Activated naive CD4-positive, alpha-beta T cell treated with anti-CD3 and anti-CD28 coated beads, Interleukin-2, amount 50 U/mL, for 72 hours (primary cell): ENCODE results near the gene FAM110D. TPM values are rescaled to one million over a fixed set of nuclear protein-coding genes. Genes with fewer than 3 reads are reported as not detected.
A peak's percentile ranks its signal among the peaks of the same experiment; 100 is the strongest.

Experiments used
- ATAC-seq, 2 donors: fragments of 150-1000 bp; cut with Tn5 transposase; 2 replicates each; pipeline ENCODE4 v1.10.0; 2021; ENCODE audit warnings: mild to moderate bottlenecking in 2 of 2, moderate library complexity in 2 of 2
- DNase-seq, 2 donors: peaks; one replicate each; pipeline ENCODE4 v3.0.0; 2021 to 2022; ENCODE audit warnings: low spot score in 2 of 2
- H3K27ac Mint-ChIP-seq, 2 donors: one replicate each; pipeline ENCODE4 v1.8.0; 2022; ENCODE audit warnings: mild to moderate bottlenecking in 2 of 2, mixed read lengths in 2 of 2
- H3K36me3 Mint-ChIP-seq, 2 donors: one replicate each; pipeline ENCODE4 v1.8.0; 2022; ENCODE audit warnings: mixed read lengths in 2 of 2
- H3K9me3 Mint-ChIP-seq, 2 donors: one replicate each; pipeline ENCODE4 v1.8.0; 2022; ENCODE audit warnings: mixed read lengths in 2 of 2
- total RNA-seq, 2 donors: library from RNA; stranded (reverse); gene quantifications; one replicate each; pipeline ENCODE4 v1.2.3, GENCODE V29; 2022

FAM110D gene
- total RNA-seq, 2 donors from 2014 or later = not detected

DNA sequence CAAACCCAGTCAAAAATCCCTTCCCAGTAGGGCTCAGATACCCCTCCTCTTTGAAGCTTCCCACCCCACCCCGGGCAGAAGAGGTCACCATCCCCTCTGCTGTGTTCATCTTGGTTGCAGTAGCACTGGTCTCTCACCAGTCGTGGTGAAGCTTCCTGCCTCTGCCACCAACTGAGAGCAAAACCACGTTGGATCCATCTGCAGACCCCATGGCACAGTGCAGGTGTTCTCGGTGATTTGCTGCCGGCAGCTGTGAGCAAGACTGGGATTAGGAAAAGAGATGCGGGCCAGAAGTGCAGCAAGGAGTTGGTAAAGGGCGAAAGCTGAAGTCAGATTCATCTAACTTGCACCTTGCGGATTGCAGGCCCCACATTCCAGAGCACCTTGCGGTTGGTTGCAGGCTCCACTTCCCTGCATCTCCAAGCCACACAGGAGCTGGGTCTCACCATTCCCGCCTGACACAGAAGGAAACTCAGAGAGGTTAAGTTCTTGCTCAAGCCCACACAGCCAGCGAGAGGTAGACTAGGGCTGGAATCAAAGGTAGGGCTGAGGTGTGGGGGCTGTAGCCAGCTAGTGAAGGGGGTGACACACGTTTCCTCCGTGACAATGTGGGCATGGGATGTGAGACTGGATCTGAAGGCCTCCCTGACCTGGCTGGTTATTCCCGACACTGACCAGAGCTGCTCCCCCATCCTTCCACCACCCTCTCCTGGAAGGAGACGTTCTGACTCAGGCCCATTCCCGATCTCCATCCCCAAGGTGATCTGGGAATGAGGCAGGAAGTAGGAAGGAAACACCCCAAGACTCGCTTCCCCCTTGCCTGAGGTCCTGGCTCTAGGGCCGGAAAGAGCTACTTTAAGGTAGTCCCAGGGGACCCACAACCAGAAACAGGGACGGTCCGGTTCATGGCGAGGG, 3.3 kb upstream of the FAM110D start:
- Mint-ChIP-seq H3K27ac (no peak overlapping the region), H3K36me3 (no peaks in the 10 kb centered on the region), H3K9me3 (no peaks in the 10 kb centered on the region)
- DNase-seq (no peak), ATAC-seq (no peak)

DNA sequence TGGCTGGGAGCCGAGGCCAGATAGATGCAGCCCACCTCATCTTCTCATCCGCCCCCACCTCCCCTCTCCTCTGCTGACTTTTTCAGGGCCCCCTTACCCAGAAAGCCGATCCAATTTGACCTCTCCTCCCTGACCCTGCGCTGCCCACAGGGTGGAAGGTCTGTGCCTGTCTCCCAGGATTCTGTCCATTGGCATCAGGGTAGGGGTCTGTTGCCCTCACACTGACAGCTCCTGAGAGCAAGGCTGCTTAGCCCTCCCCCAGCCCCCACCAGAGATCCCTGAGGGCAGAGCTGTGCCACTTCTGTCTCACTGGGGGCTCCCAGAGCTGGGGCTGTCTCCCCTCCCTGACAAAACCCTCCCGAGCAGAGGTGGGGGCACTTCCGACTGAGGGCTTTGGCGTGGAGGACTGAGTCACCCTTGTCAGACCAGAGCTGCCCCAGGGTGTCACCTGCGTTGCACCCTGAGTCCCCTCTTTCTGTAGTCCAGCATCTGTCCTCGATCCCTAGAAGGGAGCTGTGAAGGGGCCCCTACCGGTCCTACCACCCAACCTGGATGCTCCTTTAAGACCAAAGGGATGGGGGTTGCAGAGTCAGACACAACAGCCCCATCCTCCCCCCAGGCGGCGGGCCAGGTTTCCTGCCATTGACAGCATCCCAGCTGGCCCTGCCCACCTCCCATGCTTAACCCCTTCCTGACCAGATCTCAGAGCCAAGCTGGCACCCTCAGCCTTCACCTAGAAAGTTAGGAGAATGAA, 2.4 kb upstream of the FAM110D start:
- H3K36me3 Mint-ChIP-seq = no peaks in the 10 kb centered on the region
- no peaks in the 10 kb centered on the region for H3K9me3 Mint-ChIP-seq
- H3K27ac Mint-ChIP-seq = no peak overlapping the region
- ATAC-seq (no peak), DNase-seq (no peak)

GRCh38 chr1:26158271-26158907, 490 bp upstream of the FAM110D start:
- DNase-seq (no peak), ATAC-seq (no peak)
- H3K36me3 Mint-ChIP-seq = no peaks in the 10 kb centered on the region
- no peak overlapping the region for H3K27ac Mint-ChIP-seq
- no peaks in the 10 kb centered on the region for H3K9me3 Mint-ChIP-seq

- H3K27ac Mint-ChIP-seq = no peak overlapping the region
- no peaks in the 10 kb centered on the region for H3K36me3 Mint-ChIP-seq
- H3K9me3 Mint-ChIP-seq = no peaks in the 10 kb centered on the region
- ATAC-seq (no peak), DNase-seq (no peak)
These were observed 812 bp downstream of the FAM110D start for GRCh38 chr1:26159743-26160039.

DNA sequence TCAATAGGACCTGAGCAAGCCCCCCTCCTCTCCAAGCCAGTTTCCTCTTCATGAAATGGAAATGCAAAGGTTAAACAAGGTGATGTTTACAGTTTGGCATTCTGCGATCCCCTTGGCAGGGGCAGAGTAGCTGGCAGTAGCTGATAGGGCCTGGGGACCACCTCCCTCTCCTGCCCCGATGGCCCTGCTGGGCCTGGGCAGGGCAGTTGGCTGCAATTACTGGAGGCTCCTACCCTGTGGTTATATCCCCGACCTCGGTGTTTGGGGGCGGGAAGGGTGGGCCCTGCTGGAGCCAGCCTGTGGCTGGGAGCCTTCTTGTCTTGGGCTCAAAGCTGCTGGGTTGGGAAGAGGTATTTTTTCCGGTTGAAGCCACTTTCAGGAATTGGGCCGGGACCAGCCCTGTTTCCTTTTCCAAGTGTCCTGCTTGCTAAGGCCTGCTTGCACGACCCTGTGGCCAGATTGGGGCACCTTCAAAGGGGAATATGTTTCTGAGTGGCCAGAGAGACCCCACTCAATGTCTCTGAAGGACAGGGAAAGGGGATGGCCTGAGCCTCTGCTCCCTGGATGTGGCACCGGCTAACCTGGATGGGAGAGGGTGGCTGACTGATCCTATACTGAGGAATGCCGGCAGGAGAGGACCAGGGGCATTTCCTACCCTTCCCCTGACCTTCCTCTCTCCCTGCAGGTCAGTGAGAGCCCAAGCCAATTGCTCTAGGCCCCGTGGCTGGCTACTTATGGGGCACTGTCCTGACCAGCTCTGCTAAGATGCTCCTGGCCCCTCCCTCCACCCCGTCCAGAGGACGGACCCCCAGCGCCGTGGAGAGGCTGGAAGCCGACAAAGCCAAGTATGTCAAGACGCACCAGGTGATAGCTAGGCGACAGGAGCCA, 1.9 kb downstream of the FAM110D start:
- DNase-seq = no peak
- Mint-ChIP-seq H3K27ac (no peak overlapping the region), H3K36me3 (no peaks in the 10 kb centered on the region), H3K9me3 (no peaks in the 10 kb centered on the region)
- ATAC-seq = no peak

DNA sequence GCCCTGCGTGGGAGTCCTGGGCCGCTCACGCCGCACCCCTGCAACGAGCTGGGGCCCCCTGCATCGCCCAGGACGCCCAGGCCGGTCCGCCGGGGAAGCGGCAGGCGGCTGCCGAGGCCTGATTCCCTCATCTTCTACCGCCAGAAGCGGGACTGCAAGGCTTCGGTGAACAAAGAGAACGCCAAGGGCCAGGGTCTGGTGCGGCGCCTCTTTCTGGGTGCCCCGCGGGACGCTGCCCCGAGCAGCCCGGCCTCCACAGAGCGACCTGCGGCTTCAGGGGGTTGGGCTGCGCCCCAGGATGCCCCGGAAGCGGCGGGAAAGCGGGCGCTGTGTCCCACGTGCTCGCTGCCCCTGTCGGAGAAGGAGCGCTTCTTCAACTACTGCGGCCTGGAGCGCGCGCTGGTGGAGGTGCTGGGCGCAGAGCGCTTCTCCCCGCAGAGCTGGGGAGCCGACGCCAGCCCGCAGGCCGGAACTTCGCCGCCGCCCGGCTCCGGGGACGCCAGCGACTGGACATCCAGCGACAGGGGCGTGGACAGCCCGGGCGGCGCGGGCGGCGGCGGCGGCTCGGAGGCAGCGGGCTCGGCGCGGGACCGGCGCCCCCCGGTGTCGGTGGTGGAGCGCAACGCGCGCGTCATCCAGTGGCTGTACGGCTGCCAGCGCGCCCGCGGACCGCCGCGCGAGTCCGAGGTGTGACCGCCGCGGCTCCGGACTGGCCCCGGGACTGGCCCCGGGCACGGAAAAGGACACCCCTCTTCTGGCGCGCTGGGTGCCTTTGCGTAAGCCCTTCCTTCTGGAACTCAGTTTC, 2.7 kb downstream of the FAM110D start:
- peak; percentile 41 to 67 for ATAC-seq
- Mint-ChIP-seq H3K27ac (no peak overlapping the region), H3K9me3 (no peaks in the 10 kb centered on the region), H3K36me3 (no peaks in the 10 kb centered on the region)
- DNase-seq = peak in 1 of 2 donors; percentile 54

DNA sequence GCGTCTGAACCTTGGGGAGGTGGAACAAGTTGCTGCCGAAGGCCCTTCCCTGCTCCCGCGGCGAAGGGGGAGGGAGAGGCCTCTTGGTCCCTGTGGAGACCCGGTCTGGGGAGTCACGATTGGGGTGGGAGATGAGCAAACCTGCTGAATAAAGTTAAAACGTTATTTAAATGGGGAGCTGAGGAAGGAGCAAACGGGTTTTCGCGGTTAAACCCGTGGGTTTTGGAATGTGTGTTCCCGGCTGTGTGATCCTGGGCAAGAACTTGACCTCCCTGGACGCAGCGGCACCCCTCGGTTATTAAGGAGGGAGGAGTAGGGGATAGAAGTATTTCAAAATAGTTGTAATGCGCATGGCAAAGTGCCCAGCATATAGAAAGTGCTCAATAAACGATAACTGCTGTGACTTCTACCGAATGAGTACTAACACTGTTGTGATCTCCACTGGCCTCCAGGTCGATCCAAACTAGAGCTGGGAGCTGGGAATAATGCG, 3.4 kb downstream of the FAM110D start:
- Mint-ChIP-seq H3K36me3 (no peaks in the 10 kb centered on the region), H3K27ac (no peak overlapping the region), H3K9me3 (no peaks in the 10 kb centered on the region)
- DNase-seq (no peak), ATAC-seq (no peak)

DNA sequence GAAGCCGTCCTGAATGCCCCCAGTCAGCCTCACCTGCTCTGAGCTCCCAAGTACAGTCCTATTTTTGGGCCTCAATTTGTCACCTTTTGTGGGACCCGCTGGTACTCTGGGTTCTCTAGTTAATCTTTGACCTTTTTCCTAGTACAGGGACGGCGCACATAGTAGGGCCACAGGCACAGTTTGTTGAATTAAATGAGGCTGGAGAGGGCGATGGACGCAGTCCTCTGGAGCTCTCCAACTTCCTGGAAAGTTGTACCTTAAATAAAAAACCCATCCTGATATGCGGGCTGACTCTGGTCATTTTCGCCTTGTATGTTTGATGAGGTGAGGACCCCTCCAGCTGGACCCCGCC, 4.8 kb downstream of the FAM110D start:
- H3K27ac Mint-ChIP-seq = no peak overlapping the region
- no peaks in the 10 kb centered on the region for H3K9me3 Mint-ChIP-seq
- ATAC-seq (no peak), DNase-seq (no peak)
- no peaks in the 10 kb centered on the region for H3K36me3 Mint-ChIP-seq

DNA sequence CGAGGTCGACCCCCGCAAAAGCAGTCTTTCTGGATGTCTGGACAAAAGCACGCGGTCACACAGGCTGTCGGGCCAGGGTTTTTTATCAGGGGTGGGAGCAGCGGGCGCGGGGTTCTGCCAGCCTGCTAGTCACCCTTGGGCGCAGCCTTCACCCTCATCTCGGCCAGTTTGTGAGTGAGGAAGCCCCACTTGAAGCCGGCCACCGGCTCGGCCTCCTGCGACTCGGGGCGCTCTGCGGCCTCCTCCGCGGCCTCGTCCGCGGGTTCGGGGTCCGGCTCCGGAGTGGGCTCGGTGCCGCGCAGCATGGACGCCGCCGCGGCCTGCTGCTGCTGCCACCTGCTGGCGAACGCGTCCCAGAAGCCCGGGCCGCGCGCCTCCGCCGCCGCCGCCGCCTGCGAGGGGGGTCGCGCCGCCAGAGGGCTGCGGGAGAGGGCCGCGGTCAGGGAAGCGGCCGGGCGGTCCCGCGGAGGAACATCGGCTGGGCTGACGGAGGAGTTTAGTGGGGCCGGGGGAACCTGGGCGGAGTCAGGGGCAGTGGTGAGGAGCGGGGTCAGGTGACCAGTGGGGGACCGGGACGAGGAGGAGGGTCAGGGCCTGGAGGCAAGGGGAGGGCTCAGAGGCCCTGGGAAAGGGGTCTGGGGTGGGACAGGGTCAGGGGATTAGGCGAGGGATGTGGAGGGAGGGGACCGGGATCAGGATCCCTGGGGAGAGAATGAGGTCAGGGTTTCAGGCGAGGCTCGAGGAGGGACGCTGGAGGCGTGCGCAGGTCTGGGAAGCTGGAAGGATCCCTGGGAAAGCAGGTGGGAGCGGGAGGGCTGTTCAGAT, 5.4 kb downstream of the FAM110D start:
- DNase-seq (peak in 1 of 2 donors; percentile 74), ATAC-seq (peak; percentile 69 to 80)
- no peaks in the 10 kb centered on the region for H3K9me3 Mint-ChIP-seq
- no peaks in the 10 kb centered on the region for H3K36me3 Mint-ChIP-seq
- H3K27ac Mint-ChIP-seq = no peak overlapping the region

DNA sequence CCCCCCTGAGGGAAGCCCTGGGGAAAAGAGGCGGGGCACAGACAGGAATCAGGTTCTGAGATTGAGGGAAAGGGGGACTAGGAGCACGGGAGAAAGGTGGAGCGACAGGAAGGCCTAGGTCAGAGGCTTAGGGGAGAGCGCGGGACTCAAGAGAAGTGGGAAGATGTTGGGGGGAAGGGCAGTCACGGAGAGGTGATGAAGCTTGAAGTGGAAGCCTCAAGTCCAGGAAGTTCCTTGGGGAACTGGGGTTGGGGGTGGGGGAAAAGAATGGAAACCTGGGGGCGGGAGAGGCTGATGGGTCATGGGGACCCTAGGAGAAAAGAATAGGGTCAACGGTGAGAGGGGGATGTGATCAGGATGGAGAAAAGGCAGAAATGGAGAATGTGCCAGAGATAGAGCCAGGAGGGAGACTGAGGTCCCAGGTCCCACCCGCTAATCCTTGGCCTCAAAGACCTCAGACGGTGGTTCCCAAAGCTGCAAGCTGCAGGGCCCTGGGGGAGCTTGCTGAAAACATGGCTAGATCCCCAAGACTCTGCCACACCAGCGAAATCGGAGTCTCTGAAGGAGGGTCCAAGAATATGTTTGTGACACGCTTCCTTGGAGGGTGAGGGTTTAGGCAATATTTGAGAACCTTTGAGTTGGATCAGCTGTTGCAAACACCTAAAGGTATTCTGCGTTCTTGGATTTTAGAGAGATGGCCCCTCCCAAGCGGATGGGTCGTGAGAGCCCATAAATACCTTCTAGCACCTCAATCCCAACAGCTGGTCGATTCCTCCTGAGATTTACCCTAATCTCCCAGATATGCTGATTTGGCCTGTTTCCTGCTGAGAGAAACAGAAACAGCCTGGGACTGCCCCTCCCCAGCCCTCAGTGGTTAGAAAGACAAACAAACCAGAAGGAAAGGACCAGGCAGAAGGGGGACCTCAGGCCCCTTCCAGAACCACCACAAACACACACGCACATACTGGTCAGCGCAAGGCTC, 6.3 kb downstream of the FAM110D start:
- Mint-ChIP-seq H3K36me3 (no peaks in the 10 kb centered on the region), H3K27ac (no peak overlapping the region), H3K9me3 (no peaks in the 10 kb centered on the region)
- no peak for DNase-seq
- ATAC-seq = no peak

DNA sequence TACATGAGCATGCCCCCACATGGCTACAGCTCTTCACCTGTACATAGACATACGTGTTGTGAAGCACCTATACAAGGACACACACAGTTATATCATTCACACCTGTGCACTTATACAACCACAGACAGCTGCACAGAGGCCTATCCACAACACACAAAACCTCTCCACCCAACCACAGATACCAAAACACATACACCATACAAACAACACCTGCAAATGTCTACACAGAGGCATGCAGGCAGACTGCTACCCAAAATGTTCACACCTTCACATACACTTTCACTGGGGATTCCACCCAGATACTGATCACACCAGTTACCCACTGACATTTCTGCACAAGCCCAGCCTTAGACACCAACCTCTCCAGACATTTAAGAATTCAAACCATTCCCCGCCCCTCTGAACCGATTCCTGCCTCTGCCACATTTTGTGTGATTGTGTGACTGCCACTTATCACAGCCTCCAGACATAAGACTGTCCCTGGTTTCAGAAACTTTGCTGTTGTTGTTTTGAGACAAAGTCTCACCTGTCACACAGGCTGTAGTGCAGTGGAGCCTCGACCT, 7.9 kb downstream of the FAM110D start:
- Mint-ChIP-seq H3K9me3 (no peaks in the 10 kb centered on the region), H3K36me3 (peaks cover 0 to 6% of the 10 kb centered on the region in 2 donors), H3K27ac (no peak overlapping the region)
- DNase-seq = no peak
- no peak for ATAC-seq

GRCh38 chr1:26168410-26169197, 9.7 kb downstream of the FAM110D start, which contains the start of gene C1orf232:
Gene C1orf232 (minus strand): TSS chr1:26168963. CDS start chr1:26168499, 464 bp downstream.
- ATAC-seq (no peak), DNase-seq (no peak)
- Mint-ChIP-seq H3K9me3 (no peaks in the 10 kb centered on the region), H3K36me3 (peaks cover 0 to 6% of the 10 kb centered on the region in 2 donors), H3K27ac (peak within 1 kb of the TSS; percentile 88 to 91)

- Mint-ChIP-seq H3K9me3 (no peaks in the 10 kb centered on the region), H3K27ac (peak overlapping the region; percentile 55 to 91)
- no peak for ATAC-seq
These were observed 10.3 kb downstream of the FAM110D start for GRCh38 chr1:26169198-26169554.

More at GRCh38 chr1:26169198-26169554, 10.3 kb downstream of the FAM110D start:
- peaks cover 0 to 6% of the 10 kb centered on the region in 2 donors for H3K36me3 Mint-ChIP-seq
- no peak for DNase-seq
